HepG2 (cell line): ENCODE data around the gene TMEM214. TPM values are rescaled to one million over a fixed set of nuclear protein-coding genes. Genes with fewer than 3 reads are reported as not detected.

ENCODE experiments used
- ATF4 ChIP-seq, 2 experiments: fragments of 450-650 bp in 1 of 2; sonication (generic) in 1 of 2; formaldehyde crosslinking; IDR thresholded peaks; 2 replicates each; pipeline versions ENCODE4 v1.5.0 to v1.8.0; 2020 to 2022; ENCODE audit warnings: mild to moderate bottlenecking in 1 of 2, missing genetic modification reagents in 1 of 2
- EHMT2 ChIP-seq: fragments of 200-600 bp; sonication (generic); IDR thresholded peaks from 2 replicates; pipeline ENCODE4 v1.7.0; 2017; ENCODE audit warnings: antibody characterized with exemption, low read depth, low read length, borderline replicate concordance
- KAT2B ChIP-seq: fragments of 150-350 bp; IDR thresholded peaks from 2 replicates; pipeline ENCODE4 v1.6.1; 2014; ENCODE audit warnings: low read depth, low read length, borderline replicate concordance
- PRDM10 ChIP-seq: sonication (generic); formaldehyde crosslinking; IDR thresholded peaks from 2 replicates; pipeline ENCODE4 v1.4.0; 2020; ENCODE audit warnings: low read depth, missing genetic modification reagents
- RFXANK ChIP-seq: IDR thresholded peaks from 2 replicates; pipeline ENCODE4 v1.6.1; 2016
- SMAD1 ChIP-seq: sonication (generic); formaldehyde crosslinking; IDR thresholded peaks from 2 replicates; pipeline ENCODE4 v1.4.0; 2020; ENCODE audit warnings: missing genetic modification reagents, low read depth, mild to moderate bottlenecking, borderline replicate concordance
- TERF1 ChIP-seq: sonication (generic); formaldehyde crosslinking; IDR thresholded peaks from 2 replicates; pipeline ENCODE4 v1.8.0; 2022; ENCODE audit warnings: mild to moderate bottlenecking, missing genetic modification reagents, moderate library complexity
- TGIF2 ChIP-seq: IDR thresholded peaks from 2 replicates; pipeline ENCODE4 v1.6.1; 2016; ENCODE audit warnings: control low read depth, missing compliant biosample characterization
- TOPORS ChIP-seq: sonication (generic); formaldehyde crosslinking; IDR thresholded peaks from 2 replicates; pipeline ENCODE4 v1.8.0; 2023; ENCODE audit warnings: mild to moderate bottlenecking, missing genetic modification reagents
- ZFP91 ChIP-seq: sonication (generic); formaldehyde crosslinking; IDR thresholded peaks from 2 replicates; pipeline ENCODE4 v1.9.0; 2022; ENCODE audit warnings: missing genetic modification reagents, mild to moderate bottlenecking, borderline replicate concordance
- ZNF317 ChIP-seq: sonication (generic); formaldehyde crosslinking; IDR thresholded peaks from 2 replicates; pipeline ENCODE4 v1.5.0; 2020; ENCODE audit warnings: mild to moderate bottlenecking, missing genetic modification reagents
- ZNF557 ChIP-seq: sonication (generic); formaldehyde crosslinking; IDR thresholded peaks from 2 replicates; pipeline ENCODE4 v1.4.0; 2020; ENCODE audit warnings: missing genetic modification reagents
- ZNF781 ChIP-seq: sonication (generic); formaldehyde crosslinking; IDR thresholded peaks from 2 replicates; pipeline ENCODE4 v1.5.1; 2020; ENCODE audit warnings: borderline replicate concordance, mild to moderate bottlenecking, missing genetic modification reagents; ENCODE audit errors: not compliant biosample characterization
- ZNF883 ChIP-seq: sonication (generic); formaldehyde crosslinking; IDR thresholded peaks from 2 replicates; pipeline ENCODE4 v1.5.1; 2020; ENCODE audit warnings: mild to moderate bottlenecking, missing genetic modification reagents; ENCODE audit errors: not compliant biosample characterization
- ZSCAN12 ChIP-seq: sonication (generic); formaldehyde crosslinking; IDR thresholded peaks from 2 replicates; pipeline ENCODE4 v1.9.0; 2021; ENCODE audit warnings: mild to moderate bottlenecking, missing genetic modification reagents
- polyA plus RNA-seq, 8 experiments: library from polyadenylated mRNA; depleted of rRNA in 3 of 8; stranded (reverse) in 7 of 8; unstranded in 1 of 8; fragments of >200 nt; fragmentation: Illumina TruSeq in 4 of 8; extraction: Trizol in 4 of 8; gene quantifications; 2 replicates each; pipeline versions ENCODE4 v1.2.1 to v1.2.3, GENCODE V29; 2011 to 2016; ENCODE audit warnings: low read depth in 4 of 8, missing spikeins in 1 of 8, mixed read lengths in 1 of 8; ENCODE audit not compliant: insufficient read depth in 1 of 8
- total RNA-seq, 5 experiments: library from RNA; depleted of rRNA; stranded (reverse); fragments of >200 nt; fragmentation: Illumina TruSeq; extraction: Trizol; gene quantifications; 2 replicates each; pipeline ENCODE4 v1.2.3, GENCODE V29; 2016; ENCODE audit warnings: low read depth in 1 of 5
- TF ChIP-seq, protein P1 (sequence below): sonication (generic); formaldehyde crosslinking; conservative IDR thresholded peaks from 2 replicates; pipeline ENCODE4 v1.4.0; 2020; ENCODE audit warnings: missing genetic modification reagents
- TF ChIP-seq, protein P2 (sequence below): sonication (generic); formaldehyde crosslinking; IDR thresholded peaks from 2 replicates; pipeline ENCODE4 v1.4.0; 2020; ENCODE audit warnings: missing genetic modification reagents
- TF ChIP-seq, protein P3 (sequence below): IDR thresholded peaks from 2 replicates; pipeline ENCODE4 v1.6.1; 2018; ENCODE audit warnings: missing genetic modification reagents

Gene TMEM214
- total and polyA plus RNA-seq, 2 of the 13 experiments (the other 11 are each of a cell fraction or from before 2014, with no cell fraction given): 58.3 to 132 TPM

DNA sequence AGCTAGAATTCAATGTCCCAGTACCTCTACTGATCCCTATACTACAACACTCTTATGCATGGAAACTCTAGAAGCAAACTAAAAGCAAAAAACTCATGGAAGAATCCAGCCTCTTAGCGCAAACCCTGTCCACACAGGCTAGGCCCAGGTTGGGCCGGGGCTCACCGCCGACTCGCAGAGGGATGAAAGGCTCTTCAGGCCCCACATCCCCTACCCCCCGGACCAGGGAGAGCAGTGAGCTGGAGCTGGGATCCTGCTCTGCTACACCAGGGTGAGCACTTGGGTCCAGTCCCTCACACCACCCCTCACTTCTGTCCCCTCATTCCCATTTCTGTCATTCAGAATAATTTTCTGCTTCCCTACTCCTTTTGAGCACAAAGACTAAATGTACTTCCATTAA is 36.7 kb downstream of the TMEM214 start (continued):
- TF ChIP-seq ZFP91 (CRISPR knock-in tag) (no peak), KAT2B (no peak), RFXANK (CRISPR knock-in tag) (no peak), ZNF883 (CRISPR knock-in tag) (no peak), SMAD1 (CRISPR knock-in tag) (no peak), PRDM10 (CRISPR knock-in tag) (no peak), TERF1 (CRISPR knock-in tag) (no peak), ZSCAN12 (no peak), ZNF781 (CRISPR knock-in tag) (no peak), ATF4 (CRISPR knock-in tag; IDR thresholded peaks at IDR 0.05) (no peak), TOPORS (no peak), ZNF317 (CRISPR knock-in tag) (no peak), EHMT2 (no peak), TGIF2 (CRISPR knock-in tag) (no peak), ZNF557 (CRISPR knock-in tag) (no peak)
- TF ChIP-seq, protein P1, sequence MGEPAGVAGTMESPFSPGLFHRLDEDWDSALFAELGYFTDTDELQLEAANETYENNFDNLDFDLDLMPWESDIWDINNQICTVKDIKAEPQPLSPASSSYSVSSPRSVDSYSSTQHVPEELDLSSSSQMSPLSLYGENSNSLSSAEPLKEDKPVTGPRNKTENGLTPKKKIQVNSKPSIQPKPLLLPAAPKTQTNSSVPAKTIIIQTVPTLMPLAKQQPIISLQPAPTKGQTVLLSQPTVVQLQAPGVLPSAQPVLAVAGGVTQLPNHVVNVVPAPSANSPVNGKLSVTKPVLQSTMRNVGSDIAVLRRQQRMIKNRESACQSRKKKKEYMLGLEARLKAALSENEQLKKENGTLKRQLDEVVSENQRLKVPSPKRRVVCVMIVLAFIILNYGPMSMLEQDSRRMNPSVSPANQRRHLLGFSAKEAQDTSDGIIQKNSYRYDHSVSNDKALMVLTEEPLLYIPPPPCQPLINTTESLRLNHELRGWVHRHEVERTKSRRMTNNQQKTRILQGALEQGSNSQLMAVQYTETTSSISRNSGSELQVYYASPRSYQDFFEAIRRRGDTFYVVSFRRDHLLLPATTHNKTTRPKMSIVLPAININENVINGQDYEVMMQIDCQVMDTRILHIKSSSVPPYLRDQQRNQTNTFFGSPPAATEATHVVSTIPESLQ (CRISPR knock-in tag): no peak
- TF ChIP-seq, protein P2, sequence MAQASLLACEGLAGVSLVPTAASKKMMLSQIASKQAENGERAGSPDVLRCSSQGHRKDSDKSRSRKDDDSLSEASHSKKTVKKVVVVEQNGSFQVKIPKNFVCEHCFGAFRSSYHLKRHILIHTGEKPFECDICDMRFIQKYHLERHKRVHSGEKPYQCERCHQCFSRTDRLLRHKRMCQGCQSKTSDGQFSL: no peak
- TF ChIP-seq, protein P3, sequence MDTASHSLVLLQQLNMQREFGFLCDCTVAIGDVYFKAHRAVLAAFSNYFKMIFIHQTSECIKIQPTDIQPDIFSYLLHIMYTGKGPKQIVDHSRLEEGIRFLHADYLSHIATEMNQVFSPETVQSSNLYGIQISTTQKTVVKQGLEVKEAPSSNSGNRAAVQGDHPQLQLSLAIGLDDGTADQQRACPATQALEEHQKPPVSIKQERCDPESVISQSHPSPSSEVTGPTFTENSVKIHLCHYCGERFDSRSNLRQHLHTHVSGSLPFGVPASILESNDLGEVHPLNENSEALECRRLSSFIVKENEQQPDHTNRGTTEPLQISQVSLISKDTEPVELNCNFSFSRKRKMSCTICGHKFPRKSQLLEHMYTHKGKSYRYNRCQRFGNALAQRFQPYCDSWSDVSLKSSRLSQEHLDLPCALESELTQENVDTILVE (CRISPR knock-in tag): no peak
